ENCODE results near the gene BLM.
A peak's percentile ranks its signal among the peaks of the same experiment; 100 is the strongest.

BLM gene

DNA sequence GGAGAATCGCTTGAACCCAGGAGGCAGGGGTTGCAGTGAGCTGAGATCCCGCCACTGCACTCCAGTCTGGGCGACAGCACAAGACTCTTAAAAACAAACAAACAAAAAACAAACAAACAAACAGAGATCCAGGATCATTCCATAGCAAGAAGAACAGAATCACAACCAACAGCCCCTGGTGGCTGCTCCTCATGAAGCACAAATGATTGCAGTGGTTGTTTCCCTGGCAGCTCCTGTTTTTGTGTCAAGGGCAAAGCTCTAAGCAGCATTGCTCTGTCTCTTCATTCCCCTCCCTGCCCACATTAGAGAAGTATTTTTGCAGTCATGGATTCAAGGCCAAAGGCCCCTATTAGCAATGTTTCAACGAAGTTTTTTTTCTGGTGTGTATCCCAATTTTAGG is 25.8 kb upstream of the BLM start:
- H3K4me3 ChIP-seq (ENCODE audit: low read depth, low read length) = no peak overlapping the region
- TF ChIP-seq, protein P1, sequence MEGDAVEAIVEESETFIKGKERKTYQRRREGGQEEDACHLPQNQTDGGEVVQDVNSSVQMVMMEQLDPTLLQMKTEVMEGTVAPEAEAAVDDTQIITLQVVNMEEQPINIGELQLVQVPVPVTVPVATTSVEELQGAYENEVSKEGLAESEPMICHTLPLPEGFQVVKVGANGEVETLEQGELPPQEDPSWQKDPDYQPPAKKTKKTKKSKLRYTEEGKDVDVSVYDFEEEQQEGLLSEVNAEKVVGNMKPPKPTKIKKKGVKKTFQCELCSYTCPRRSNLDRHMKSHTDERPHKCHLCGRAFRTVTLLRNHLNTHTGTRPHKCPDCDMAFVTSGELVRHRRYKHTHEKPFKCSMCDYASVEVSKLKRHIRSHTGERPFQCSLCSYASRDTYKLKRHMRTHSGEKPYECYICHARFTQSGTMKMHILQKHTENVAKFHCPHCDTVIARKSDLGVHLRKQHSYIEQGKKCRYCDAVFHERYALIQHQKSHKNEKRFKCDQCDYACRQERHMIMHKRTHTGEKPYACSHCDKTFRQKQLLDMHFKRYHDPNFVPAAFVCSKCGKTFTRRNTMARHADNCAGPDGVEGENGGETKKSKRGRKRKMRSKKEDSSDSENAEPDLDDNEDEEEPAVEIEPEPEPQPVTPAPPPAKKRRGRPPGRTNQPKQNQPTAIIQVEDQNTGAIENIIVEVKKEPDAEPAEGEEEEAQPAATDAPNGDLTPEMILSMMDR (IDR thresholded peaks at IDR 0.05; ENCODE audit: low read depth, low read length, missing control alignments) = peak; percentile 15
- DNase-seq (ENCODE audit: low read depth) = no peak
- in situ Hi-C loops (cut with HindIII; ENCODE audit: low sequenced_read_pairs) = no loop called here

DNA sequence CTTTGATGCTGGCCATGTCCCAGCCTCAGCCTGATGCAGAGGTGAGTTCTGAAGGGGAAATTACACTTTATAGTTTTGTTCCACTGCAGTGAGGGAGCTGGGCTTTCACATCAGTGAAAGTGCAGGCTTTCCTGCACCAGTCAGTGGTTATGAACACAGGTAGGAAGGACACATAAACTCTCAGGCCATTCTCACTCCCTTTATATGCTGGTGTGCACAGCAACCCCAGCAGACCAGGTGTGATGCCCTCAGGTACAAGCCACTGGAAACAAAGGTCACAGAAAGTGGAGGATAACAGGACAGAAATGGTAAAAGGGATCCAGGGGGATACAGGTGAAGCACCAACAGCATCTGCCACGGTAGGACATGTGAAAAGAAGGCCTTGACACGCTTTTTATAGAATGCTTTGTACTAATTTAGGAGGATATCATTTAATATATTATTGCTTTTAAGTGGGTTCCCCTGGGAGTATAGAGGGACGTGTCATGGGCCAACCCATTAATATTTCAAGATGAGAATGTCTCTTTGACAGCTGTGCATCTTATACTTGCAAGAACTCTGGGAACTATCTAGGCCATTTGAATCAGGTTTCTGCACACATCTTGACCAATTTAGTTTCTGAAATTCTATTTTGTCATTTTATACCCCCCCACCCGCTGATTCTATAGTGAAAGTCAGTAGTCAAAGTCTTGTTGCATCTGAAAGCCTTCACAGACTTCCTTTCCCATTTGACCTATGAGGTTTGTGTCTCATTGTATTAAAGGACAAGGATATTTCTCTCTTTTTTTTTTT is 25.0 kb upstream of the BLM start:
- TF ChIP-seq, protein P1 (IDR thresholded peaks at IDR 0.05; ENCODE audit: low read depth, low read length, missing control alignments) = no peak
- no peak for DNase-seq (ENCODE audit: low read depth)
- no peak overlapping the region for H3K4me3 ChIP-seq (ENCODE audit: low read depth, low read length)
- in situ Hi-C loops (cut with HindIII; ENCODE audit: low sequenced_read_pairs) = no loop called here

DNA sequence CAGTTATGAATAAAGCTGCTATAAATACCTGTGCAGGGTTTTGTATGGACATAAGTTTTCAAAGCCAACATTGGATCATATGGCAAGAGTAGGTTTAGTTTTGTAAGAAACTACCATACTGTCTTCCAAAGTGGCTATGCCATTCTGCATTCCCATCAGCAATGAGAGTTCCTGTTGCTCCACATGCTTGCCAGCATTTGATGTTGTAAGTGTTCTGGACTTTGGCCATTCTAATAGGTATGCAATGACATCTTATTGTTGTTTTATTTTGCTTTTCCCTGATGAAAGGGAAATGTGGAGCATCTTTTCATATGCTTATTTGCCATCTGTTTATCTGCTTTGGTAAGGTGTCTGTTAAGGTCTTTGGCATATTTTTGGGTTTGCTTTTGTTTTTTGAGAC is 22.2 kb upstream of the BLM start:
- TF ChIP-seq, protein P1 (IDR thresholded peaks at IDR 0.05; ENCODE audit: low read depth, low read length, missing control alignments) = no peak
- H3K4me3 ChIP-seq (ENCODE audit: low read depth, low read length) = no peak overlapping the region
- DNase-seq (ENCODE audit: low read depth) = no peak
- in situ Hi-C loops (cut with HindIII; ENCODE audit: low sequenced_read_pairs) = no loop called here

DNA sequence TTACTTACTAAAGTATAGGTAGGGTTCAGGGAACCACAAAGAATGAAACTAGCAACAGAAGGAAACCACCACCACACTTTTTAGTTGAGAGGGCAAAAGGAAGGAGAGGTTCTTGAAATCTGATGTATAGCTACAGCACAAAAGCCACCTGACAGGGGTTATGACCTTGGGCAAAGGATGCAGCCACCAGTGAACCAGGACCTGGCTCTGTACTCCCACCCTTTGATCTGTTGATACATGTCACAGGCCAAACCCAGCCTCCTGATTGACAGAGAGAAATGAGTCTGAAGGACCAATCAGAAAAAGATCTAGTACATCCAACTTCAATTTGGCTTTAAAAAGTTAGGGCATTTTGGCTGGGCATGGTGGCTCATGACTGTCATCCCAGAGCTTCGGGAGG is 20.0 kb upstream of the BLM start:
- TF ChIP-seq, protein P1 (IDR thresholded peaks at IDR 0.05; ENCODE audit: low read depth, low read length, missing control alignments) = no peak
- DNase-seq (ENCODE audit: low read depth) = no peak
- no peak overlapping the region for H3K4me3 ChIP-seq (ENCODE audit: low read depth, low read length)
- in situ Hi-C loops (cut with HindIII; ENCODE audit: low sequenced_read_pairs) = no loop called here

DNA sequence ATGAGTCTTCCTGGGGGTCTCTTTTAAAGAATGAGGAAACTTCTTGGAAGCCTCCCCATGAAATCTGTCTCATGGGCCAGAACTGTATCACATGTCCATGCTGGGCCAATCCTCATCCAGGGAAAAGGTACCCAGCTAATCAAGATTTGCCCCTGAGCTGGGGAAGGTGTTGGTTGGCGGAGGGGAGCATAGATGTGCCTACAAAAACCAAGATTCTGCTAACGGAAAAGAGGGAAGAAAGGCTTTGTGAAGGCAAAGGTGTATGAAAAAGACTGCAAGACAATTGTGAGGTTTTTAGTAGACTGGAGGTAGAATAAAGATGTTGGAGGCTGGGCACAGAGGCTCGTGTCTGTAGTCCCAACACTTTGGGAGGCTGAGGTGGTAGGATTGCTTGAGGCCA is 18.5 kb upstream of the BLM start:
- no peak for DNase-seq (ENCODE audit: low read depth)
- TF ChIP-seq, protein P1 (IDR thresholded peaks at IDR 0.05; ENCODE audit: low read depth, low read length, missing control alignments) = no peak
- H3K4me3 ChIP-seq (ENCODE audit: low read depth, low read length) = no peak overlapping the region
- in situ Hi-C loops (cut with HindIII; ENCODE audit: low sequenced_read_pairs) = no loop called here

DNA sequence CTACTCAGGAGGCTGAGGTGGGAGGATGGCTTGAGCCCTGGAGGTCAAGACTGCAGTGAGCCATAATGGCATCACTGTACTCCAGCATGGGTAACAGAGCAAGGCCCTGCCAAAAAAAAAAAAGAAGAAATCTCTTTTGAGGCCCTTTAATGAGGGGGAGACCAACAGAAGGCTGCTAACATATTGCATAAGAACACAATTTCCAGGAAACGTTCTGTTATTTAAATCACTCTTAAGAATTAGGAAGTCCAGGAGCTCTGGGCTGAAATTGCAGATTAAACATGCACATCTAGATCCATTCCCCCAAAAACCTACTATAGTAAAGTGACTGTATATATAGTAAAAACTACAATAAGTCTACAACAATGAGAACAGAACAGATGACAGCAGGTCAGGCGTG is 16.1 kb upstream of the BLM start:
- TF ChIP-seq, protein P1 (IDR thresholded peaks at IDR 0.05; ENCODE audit: low read depth, low read length, missing control alignments) = no peak
- DNase-seq (ENCODE audit: low read depth) = no peak
- in situ Hi-C loops (cut with HindIII; ENCODE audit: low sequenced_read_pairs) = no loop called here
- H3K4me3 ChIP-seq (ENCODE audit: low read depth, low read length) = no peak overlapping the region
